Liver (tissue), 3 donors: ENCODE data around the gene MAGEF1.

ENCODE experiments used
- FOXA1 ChIP-seq: IDR thresholded peaks from 2 replicates; pipeline ENCODE4 v1.6.1; 2016; ENCODE audit warnings: antibody characterized with exemption
- GABPA ChIP-seq, 2 donors: IDR thresholded peaks in 1 of 2; conservative IDR thresholded peaks in 1 of 2; 2 replicates each; pipeline ENCODE4 v1.6.1; 2016; ENCODE audit warnings: antibody characterized with exemption in 2 of 2, mild to moderate bottlenecking in 1 of 2, moderate library complexity in 1 of 2
- JUND ChIP-seq, 2 donors: IDR thresholded peaks; 2 replicates each; pipeline ENCODE4 v1.6.1; 2016; ENCODE audit warnings: antibody characterized with exemption in 2 of 2
- NR2F2 ChIP-seq: IDR thresholded peaks from 2 replicates; pipeline ENCODE4 v1.6.1; 2016; ENCODE audit warnings: antibody characterized with exemption
- RAD21 ChIP-seq, 2 donors: IDR thresholded peaks; 2 replicates each; pipeline ENCODE4 v1.6.1; 2016; ENCODE audit warnings: antibody characterized with exemption in 2 of 2, mild to moderate bottlenecking in 2 of 2
- RXRA ChIP-seq, 2 donors: IDR thresholded peaks; 2 replicates each; pipeline ENCODE4 v1.6.1; 2017 to 2018; ENCODE audit warnings: antibody characterized with exemption in 2 of 2, mild to moderate bottlenecking in 1 of 2
- SP1 ChIP-seq: IDR thresholded peaks from 2 replicates; pipeline ENCODE4 v1.6.1; 2018; ENCODE audit warnings: antibody characterized with exemption, mild to moderate bottlenecking
- TAF1 ChIP-seq: conservative IDR thresholded peaks from 2 replicates; pipeline ENCODE4 v1.6.1; 2016; ENCODE audit warnings: antibody characterized with exemption, mild to moderate bottlenecking
- YY1 ChIP-seq: IDR thresholded peaks from 2 replicates; pipeline ENCODE4 v1.6.1; 2016; ENCODE audit warnings: antibody characterized with exemption, mild to moderate bottlenecking
- TF ChIP-seq, protein P1 (sequence below): fragments of 150-350 bp; IDR thresholded peaks from 2 replicates; pipeline ENCODE4 v1.5.1; 2017; ENCODE audit warnings: improper control_type of control experiment, low read depth, low read length; ENCODE audit not compliant: missing input control
- TF ChIP-seq, protein P2 (sequence below): IDR thresholded peaks from 2 replicates; pipeline ENCODE4 v1.6.1; 2016; ENCODE audit warnings: antibody characterized with exemption, mild to moderate bottlenecking
- TF ChIP-seq, protein P3 (sequence below): IDR thresholded peaks from 2 replicates; pipeline ENCODE4 v1.6.1; 2016; ENCODE audit warnings: antibody characterized with exemption
- TF ChIP-seq, protein P4 (sequence below): IDR thresholded peaks from 2 replicates; pipeline ENCODE4 v1.6.1; 2016; ENCODE audit warnings: antibody characterized with exemption
- TF ChIP-seq, protein P5 (sequence below): IDR thresholded peaks from 2 replicates; pipeline ENCODE4 v1.6.1; 2016; ENCODE audit warnings: antibody characterized with exemption
- donor health status: healthy.
- donor health status: healthy.

DNA sequence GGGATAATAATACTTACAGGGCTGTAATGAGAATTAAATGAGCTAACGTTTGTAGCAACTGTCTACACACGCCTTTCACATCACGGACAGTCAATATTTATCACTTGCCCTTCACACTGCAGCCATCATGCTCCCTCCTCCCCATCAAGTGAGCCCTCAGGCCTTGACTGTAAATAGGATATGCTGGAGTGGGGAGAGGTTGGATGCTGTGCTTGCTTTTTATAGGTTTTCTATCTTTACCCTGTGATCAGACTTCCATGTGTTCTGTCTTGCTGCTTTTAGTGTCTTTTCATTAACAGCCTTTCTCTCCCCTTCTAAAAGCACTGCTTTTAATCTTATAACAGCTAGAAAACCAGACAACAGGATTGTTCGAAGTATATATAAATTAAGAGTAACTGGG, 12.8 kb upstream of the MAGEF1 start:
- TF ChIP-seq, protein P1, sequence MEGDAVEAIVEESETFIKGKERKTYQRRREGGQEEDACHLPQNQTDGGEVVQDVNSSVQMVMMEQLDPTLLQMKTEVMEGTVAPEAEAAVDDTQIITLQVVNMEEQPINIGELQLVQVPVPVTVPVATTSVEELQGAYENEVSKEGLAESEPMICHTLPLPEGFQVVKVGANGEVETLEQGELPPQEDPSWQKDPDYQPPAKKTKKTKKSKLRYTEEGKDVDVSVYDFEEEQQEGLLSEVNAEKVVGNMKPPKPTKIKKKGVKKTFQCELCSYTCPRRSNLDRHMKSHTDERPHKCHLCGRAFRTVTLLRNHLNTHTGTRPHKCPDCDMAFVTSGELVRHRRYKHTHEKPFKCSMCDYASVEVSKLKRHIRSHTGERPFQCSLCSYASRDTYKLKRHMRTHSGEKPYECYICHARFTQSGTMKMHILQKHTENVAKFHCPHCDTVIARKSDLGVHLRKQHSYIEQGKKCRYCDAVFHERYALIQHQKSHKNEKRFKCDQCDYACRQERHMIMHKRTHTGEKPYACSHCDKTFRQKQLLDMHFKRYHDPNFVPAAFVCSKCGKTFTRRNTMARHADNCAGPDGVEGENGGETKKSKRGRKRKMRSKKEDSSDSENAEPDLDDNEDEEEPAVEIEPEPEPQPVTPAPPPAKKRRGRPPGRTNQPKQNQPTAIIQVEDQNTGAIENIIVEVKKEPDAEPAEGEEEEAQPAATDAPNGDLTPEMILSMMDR, result no peak
- TF ChIP-seq TAF1 (no peak), RAD21 (IDR thresholded peaks at IDR 0.05) (no peak), GABPA (IDR thresholded peaks at IDR 0.05 in 1 of 2, conservative IDR thresholded peaks at IDR 0.05 in 1 of 2) (no peak), YY1 (no peak), JUND (IDR thresholded peaks at IDR 0.05) (no peak), FOXA1 (no peak), RXRA (IDR thresholded peaks at IDR 0.05) (no peak), NR2F2 (no peak), SP1 (no peak)
- TF ChIP-seq, protein P2, sequence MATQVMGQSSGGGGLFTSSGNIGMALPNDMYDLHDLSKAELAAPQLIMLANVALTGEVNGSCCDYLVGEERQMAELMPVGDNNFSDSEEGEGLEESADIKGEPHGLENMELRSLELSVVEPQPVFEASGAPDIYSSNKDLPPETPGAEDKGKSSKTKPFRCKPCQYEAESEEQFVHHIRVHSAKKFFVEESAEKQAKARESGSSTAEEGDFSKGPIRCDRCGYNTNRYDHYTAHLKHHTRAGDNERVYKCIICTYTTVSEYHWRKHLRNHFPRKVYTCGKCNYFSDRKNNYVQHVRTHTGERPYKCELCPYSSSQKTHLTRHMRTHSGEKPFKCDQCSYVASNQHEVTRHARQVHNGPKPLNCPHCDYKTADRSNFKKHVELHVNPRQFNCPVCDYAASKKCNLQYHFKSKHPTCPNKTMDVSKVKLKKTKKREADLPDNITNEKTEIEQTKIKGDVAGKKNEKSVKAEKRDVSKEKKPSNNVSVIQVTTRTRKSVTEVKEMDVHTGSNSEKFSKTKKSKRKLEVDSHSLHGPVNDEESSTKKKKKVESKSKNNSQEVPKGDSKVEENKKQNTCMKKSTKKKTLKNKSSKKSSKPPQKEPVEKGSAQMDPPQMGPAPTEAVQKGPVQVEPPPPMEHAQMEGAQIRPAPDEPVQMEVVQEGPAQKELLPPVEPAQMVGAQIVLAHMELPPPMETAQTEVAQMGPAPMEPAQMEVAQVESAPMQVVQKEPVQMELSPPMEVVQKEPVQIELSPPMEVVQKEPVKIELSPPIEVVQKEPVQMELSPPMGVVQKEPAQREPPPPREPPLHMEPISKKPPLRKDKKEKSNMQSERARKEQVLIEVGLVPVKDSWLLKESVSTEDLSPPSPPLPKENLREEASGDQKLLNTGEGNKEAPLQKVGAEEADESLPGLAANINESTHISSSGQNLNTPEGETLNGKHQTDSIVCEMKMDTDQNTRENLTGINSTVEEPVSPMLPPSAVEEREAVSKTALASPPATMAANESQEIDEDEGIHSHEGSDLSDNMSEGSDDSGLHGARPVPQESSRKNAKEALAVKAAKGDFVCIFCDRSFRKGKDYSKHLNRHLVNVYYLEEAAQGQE, result no peak
- TF ChIP-seq, protein P3, sequence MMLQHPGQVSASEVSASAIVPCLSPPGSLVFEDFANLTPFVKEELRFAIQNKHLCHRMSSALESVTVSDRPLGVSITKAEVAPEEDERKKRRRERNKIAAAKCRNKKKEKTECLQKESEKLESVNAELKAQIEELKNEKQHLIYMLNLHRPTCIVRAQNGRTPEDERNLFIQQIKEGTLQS, result no peak
- TF ChIP-seq, protein P4, sequence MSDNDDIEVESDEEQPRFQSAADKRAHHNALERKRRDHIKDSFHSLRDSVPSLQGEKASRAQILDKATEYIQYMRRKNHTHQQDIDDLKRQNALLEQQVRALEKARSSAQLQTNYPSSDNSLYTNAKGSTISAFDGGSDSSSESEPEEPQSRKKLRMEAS, result no peak
- TF ChIP-seq, protein P5, sequence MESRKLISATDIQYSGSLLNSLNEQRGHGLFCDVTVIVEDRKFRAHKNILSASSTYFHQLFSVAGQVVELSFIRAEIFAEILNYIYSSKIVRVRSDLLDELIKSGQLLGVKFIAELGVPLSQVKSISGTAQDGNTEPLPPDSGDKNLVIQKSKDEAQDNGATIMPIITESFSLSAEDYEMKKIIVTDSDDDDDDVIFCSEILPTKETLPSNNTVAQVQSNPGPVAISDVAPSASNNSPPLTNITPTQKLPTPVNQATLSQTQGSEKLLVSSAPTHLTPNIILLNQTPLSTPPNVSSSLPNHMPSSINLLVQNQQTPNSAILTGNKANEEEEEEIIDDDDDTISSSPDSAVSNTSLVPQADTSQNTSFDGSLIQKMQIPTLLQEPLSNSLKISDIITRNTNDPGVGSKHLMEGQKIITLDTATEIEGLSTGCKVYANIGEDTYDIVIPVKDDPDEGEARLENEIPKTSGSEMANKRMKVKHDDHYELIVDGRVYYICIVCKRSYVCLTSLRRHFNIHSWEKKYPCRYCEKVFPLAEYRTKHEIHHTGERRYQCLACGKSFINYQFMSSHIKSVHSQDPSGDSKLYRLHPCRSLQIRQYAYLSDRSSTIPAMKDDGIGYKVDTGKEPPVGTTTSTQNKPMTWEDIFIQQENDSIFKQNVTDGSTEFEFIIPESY, result no peak
